HS-27A (cell line): ENCODE results near the gene TNFAIP1.
A peak's percentile ranks its signal among the peaks of the same experiment; 100 is the strongest.

Experiments used
- DNase-seq: peaks from one replicate; pipeline ENCODE4 v3.0.0-alpha.2; 2012; ENCODE audit warnings: low read depth, missing footprints

TNFAIP1 gene

GRCh38 chr17:28371245-28372202 is 36.0 kb downstream of the TNFAIP1 start, which contains the start of gene SARM1:
SARM1 (plus strand) TSS chr17:28371694; CDS start chr17:28372033, 339 bp downstream.
- peak; percentile 56 for DNase-seq

- DNase-seq = no peak
These were observed 36.8 kb downstream of the TNFAIP1 start for GRCh38 chr17:28372203-28372944.

GRCh38 chr17:28372945-28373274 is 37.3 kb downstream of the TNFAIP1 start:
- no peak for DNase-seq

GRCh38 chr17:28379814-28380801 is 44.5 kb downstream of the TNFAIP1 start:
- DNase-seq = no peak

GRCh38 chr17:28381141-28381825 is 45.7 kb downstream of the TNFAIP1 start:
- no peak for DNase-seq

- no peak for DNase-seq
These were observed 48.9 kb downstream of the TNFAIP1 start for GRCh38 chr17:28384281-28385036.

DNA sequence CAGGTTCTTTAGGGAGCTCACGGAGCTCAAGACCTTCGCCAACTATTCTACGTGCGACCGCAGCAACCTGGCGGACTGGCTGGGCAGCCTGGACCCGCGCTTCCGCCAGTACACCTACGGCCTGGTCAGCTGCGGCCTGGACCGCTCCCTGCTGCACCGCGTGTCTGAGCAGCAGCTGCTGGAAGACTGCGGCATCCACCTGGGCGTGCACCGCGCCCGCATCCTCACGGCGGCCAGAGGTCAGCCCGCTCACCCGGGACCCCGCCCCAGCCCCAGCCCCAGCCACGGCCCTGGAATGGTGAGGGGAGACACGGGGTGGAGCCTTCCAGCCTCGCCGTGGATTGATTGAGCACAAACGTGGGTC is 49.5 kb downstream of the TNFAIP1 start:
- DNase-seq = no peak

- no peak for DNase-seq
These were observed 49.8 kb downstream of the TNFAIP1 start for GRCh38 chr17:28385406-28385805.

GRCh38 chr17:28386391-28386790 is 50.8 kb downstream of the TNFAIP1 start:
- no peak for DNase-seq

GRCh38 chr17:28388106-28388505 is 52.5 kb downstream of the TNFAIP1 start:
- no peak for DNase-seq

DNA sequence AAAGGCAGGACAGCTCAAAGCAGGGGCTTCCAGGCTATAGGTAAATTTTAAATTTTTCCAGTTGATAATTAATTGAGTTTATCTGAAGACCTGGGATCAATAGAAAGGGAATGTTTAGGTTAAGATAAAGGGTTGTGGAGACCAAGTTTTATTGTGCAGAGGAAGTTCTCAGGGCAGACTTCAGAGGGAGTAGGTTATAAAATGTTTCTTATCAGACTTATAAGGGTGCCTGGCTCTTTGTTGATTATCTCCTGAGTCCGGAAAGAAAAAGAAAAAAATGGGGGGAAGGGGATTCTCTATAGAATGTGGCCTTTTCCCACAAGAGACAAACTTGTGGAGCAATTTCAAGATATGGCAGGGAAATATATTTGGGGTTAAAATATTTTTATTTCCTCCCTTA is 54.6 kb downstream of the TNFAIP1 start:
- DNase-seq = no peak

DNA sequence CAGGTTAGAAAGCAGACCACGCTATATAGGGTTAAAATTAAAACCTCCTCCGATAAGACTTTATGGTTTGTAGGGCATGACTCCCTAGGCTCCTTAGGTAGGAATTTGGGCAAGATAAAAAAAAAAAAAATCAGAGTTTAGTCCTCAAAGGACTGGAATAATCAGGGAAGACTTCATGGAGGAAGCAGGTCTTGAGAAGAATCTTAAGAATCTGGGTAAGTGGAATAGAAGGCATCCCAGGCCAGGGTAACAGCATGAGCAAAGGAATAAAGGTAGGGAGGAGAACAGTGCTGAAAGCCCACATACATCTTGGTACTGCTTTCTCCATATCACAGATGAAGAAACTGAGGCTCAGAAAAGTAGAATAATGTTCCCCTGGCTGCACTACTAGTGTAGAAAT is 55.0 kb downstream of the TNFAIP1 start:
- no peak for DNase-seq

GRCh38 chr17:28390984-28391383 is 55.4 kb downstream of the TNFAIP1 start:
- no peak for DNase-seq

- no peak for DNase-seq
These were observed 55.8 kb downstream of the TNFAIP1 start for GRCh38 chr17:28391401-28391800.

GRCh38 chr17:28392491-28392890 is 56.9 kb downstream of the TNFAIP1 start:
- DNase-seq = no peak

DNA sequence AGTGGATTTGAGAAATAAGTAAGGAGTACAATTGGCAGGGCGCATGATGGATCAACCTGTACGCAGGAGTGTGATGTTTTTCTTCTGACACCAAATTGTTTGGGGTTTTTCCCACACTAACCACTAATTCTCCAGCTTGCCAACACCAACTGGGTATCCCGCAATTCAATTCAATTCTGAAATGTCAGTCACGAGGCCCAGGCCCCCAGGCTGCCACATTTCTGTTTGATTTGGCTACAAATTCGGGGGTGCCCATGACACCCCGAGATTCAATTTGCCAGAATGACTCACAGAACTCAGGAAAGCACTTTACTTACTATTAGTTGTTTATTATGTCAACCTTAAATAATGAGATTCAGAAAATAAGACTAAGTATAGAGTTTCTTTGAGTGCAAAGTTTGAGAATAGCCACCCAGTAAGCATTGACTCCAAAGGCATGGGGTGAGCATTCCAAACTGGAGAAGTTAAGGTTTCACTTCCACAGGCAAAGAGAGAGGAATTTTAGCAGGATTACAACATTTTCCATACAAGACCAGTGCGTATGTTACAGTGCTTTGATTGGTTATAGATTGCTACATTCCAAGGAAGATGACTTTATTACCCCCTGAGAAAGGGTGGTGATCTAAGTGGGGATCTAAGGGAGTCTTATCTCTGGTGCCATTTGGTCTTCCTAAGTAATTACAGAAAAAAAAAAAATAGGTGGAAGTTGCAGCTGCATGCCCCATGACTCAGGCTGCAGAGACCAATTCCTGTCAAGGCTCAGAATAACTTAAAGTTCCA is 59.0 kb downstream of the TNFAIP1 start:
- no peak for DNase-seq

DNA sequence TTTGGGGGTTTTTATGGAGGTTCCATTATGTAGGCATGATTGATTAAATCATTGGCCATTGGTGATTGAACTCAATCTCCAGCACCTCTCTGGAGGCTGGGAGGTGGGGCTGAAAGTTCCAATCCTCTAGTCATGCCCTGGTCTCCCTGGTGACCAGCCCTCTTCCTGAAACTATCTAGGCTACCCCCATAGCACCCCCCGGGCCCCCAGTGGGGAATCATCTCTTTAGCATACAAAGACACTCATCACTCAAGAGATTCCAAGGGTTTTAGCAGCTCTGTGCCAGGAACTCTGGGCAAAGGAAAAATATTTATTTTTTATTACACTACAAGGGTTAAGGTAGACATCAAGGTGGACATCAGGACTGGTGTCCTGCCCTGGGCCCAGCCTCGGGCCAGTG is 59.9 kb downstream of the TNFAIP1 start:
- DNase-seq = no peak

- no peak for DNase-seq
These were observed 60.4 kb downstream of the TNFAIP1 start for GRCh38 chr17:28395968-28396367.
